Fibroblast of peridontal ligament (primary cell): ENCODE data around the gene PCDH9.

ENCODE experiments used
- DNase-seq: peaks from one replicate; pipeline ENCODE4 v3.0.0-alpha.2; 2010; ENCODE audit errors: extremely low read depth

PCDH9 gene

GRCh38 chr13:67156723-67157060, 73.4 kb downstream of the PCDH9 start:
- no peak for DNase-seq

- DNase-seq, result no peak
These were observed 74.0 kb downstream of the PCDH9 start for GRCh38 chr13:67155898-67156722.

GRCh38 chr13:67152085-67152484, 78.1 kb downstream of the PCDH9 start:
- no peak for DNase-seq

- no peak for DNase-seq
These were observed 78.5 kb downstream of the PCDH9 start for GRCh38 chr13:67151652-67152051.

GRCh38 chr13:67150608-67151007, 79.5 kb downstream of the PCDH9 start:
- DNase-seq, result no peak

GRCh38 chr13:67148161-67148571, 82.0 kb downstream of the PCDH9 start:
- peak; percentile 57 for DNase-seq

- peak; percentile 81 for DNase-seq
These were observed 82.6 kb downstream of the PCDH9 start for GRCh38 chr13:67147342-67148133.

- no peak for DNase-seq
These were observed 83.5 kb downstream of the PCDH9 start for GRCh38 chr13:67146523-67147130.

- no peak for DNase-seq
These were observed 84.2 kb downstream of the PCDH9 start for GRCh38 chr13:67145950-67146349.

GRCh38 chr13:67143544-67144115, 86.5 kb downstream of the PCDH9 start:
- DNase-seq, result no peak

GRCh38 chr13:67140006-67140405, 90.1 kb downstream of the PCDH9 start:
- no peak for DNase-seq

GRCh38 chr13:67139551-67139950, 90.6 kb downstream of the PCDH9 start:
- no peak for DNase-seq

GRCh38 chr13:67138970-67139369, 91.2 kb downstream of the PCDH9 start:
- no peak for DNase-seq

GRCh38 chr13:67137044-67137735, 92.9 kb downstream of the PCDH9 start:
- peak; percentile 57 for DNase-seq

- no peak for DNase-seq
These were observed 94.0 kb downstream of the PCDH9 start for GRCh38 chr13:67136157-67136556.

GRCh38 chr13:67135356-67135755, 94.8 kb downstream of the PCDH9 start:
- DNase-seq, result no peak

- DNase-seq, result peak; percentile 42
These were observed 95.6 kb downstream of the PCDH9 start for GRCh38 chr13:67134417-67135129.

GRCh38 chr13:67133476-67133875, 96.7 kb downstream of the PCDH9 start:
- DNase-seq, result no peak

GRCh38 chr13:67131393-67131792, 98.7 kb downstream of the PCDH9 start:
- no peak for DNase-seq

GRCh38 chr13:67130444-67130843, 99.7 kb downstream of the PCDH9 start:
- no peak for DNase-seq

- no peak for DNase-seq
These were observed 102.0 kb downstream of the PCDH9 start for GRCh38 chr13:67128136-67128535.
